HG03280 (cell line): ENCODE measurements around the gene FNDC1.
A peak's percentile ranks its signal among the peaks of the same experiment; 100 is the strongest.
"Not testable (repeated sequence)": the region's sequence is repeated elsewhere in the genome, so short reads cannot be mapped to it uniquely, and the experiment has no call there.

Experiments
- ATAC-seq: cut with Tn5 transposase; IDR thresholded peaks from one replicate; pipeline ENCODE4 v1.9.1; 2021; ENCODE audit warnings: mild to moderate bottlenecking, moderate library complexity; ENCODE audit not compliant: unreplicated experiment

Gene FNDC1

DNA sequence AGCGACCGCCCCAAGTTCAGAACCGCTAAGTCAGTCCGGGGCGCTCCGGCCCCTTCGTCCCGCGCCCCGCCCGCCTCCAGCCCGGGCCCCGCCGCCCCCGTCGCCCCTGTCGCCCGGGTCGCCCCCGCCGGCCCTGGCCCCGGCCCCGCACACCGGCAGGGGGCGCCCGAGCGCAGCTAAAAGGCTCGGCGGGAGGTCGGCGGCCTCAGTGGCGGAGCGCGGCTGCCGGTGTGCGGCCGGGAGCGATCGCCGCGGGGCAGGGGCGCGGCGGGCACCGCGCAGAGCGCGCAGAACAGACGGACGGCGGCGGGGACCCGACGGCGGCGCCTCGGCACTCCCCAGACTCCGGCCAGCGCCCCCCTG is at the start of gene FNDC1:
Gene FNDC1, plus strand, starts transcription at position 208 of the 363 bp plus-strand sequence. CDS start 197 bp downstream, outside the sequence.
- ATAC-seq = no peak

- no peak for ATAC-seq
Observed at GRCh38 chr6:159119791-159120190, 49.4 kb upstream of the FNDC1 start.

GRCh38 chr6:159121486-159121885 is 47.7 kb upstream of the FNDC1 start:
- no peak for ATAC-seq

GRCh38 chr6:159122453-159122852 is 46.7 kb upstream of the FNDC1 start:
- no peak for ATAC-seq

GRCh38 chr6:159123831-159124230 is 45.4 kb upstream of the FNDC1 start:
- not testable (repeated sequence) for ATAC-seq

DNA sequence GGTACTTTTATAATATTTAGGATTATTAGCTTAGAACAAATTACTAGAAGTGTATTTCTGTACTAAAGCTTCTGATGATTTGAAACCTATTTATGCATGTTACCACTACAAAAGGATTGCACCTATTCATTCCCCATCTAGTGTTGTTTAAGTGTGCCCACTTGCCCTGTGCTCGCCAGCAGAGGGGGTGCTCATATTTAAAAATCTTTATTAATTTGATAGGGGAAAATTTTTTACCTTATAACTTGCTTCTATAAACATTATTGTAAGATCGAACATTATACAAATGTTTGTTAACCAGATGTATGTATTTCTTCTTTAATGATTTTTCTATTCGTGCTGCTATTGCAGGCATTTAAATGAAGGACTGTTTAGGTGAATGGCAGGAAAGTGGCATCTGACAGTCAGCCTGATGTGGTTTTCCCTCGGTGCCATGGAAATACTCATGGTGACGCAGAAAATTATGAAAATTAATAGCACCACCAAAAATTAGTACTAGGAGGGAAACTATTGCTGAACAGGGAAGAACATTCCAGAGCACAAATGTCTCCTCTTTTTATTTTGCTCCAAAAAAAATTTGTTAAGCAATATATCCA is 44.1 kb upstream of the FNDC1 start:
- ATAC-seq = no peak

GRCh38 chr6:159125951-159126352 is 43.2 kb upstream of the FNDC1 start:
- ATAC-seq = no peak

GRCh38 chr6:159126590-159126989 is 42.6 kb upstream of the FNDC1 start:
- ATAC-seq = no peak

DNA sequence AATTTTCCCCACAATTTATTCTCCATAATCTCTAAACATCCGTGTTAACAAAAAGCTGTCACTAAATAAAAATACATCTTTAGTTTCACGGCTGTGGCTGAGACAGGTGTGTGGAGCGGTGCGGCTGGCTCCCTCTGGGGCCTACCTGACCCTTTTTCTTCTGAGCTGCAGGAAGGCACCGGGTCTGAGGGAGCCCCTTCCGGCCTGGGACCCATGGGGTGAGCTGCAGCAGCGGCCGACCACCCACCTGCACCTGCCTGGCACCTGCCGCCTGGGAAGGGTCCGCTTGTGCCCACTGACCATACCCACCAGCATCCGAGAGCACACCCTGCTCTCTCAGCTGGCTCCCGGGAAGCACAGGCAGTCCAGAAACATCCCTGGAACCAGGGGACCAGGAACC is 41.5 kb upstream of the FNDC1 start:
- no peak for ATAC-seq

GRCh38 chr6:159128978-159129377 is 40.2 kb upstream of the FNDC1 start:
- ATAC-seq = no peak

- ATAC-seq = no peak
Observed at GRCh38 chr6:159130846-159131245, 38.4 kb upstream of the FNDC1 start.

- no peak for ATAC-seq
Observed at GRCh38 chr6:159131709-159132108, 37.5 kb upstream of the FNDC1 start.

GRCh38 chr6:159132664-159133063 is 36.5 kb upstream of the FNDC1 start:
- ATAC-seq = no peak

- ATAC-seq = peak; percentile 83
Observed at GRCh38 chr6:159134701-159135364, 34.4 kb upstream of the FNDC1 start.

DNA sequence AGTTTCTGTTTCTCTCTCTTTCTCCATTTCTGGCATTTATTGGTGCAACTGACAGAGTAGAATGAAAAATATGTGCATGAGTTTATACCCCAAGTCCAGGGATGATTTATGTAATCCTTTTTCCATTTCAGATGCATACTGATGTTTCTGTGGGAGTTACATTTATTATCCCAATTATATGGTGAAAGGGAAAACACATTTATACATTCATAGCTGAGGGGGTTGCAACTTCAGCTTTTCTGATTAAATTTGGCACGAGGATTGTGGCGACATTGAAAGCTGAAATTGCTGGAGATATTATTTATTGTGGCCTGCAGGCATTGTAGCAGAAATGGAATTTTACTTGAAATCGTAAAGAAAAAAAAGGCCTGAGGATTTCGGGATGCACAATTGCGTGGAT is 31.5 kb upstream of the FNDC1 start:
- ATAC-seq = no peak

- no peak for ATAC-seq
Observed at GRCh38 chr6:159142531-159142930, 26.7 kb upstream of the FNDC1 start.

GRCh38 chr6:159148641-159149040 is 20.6 kb upstream of the FNDC1 start:
- ATAC-seq = no peak

DNA sequence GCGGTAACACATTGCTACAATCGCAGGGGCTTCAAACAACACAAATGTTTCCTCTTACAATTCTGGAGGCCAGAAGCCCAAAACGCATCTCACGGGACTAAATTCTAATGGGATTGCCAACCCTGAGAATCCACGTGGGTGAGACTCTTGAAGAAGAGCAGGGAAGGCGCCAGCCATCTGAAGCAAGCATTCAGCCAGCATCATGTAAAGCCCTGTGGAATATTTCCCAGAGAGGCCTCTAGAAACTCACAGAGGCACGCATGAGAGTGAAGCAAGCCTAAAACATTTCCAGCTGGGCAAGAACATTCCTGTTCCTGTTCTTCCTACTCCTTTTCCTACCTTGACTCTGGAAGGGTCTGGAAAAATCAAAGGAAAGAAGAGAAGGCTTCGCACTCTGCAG is 19.6 kb upstream of the FNDC1 start:
- no peak for ATAC-seq

DNA sequence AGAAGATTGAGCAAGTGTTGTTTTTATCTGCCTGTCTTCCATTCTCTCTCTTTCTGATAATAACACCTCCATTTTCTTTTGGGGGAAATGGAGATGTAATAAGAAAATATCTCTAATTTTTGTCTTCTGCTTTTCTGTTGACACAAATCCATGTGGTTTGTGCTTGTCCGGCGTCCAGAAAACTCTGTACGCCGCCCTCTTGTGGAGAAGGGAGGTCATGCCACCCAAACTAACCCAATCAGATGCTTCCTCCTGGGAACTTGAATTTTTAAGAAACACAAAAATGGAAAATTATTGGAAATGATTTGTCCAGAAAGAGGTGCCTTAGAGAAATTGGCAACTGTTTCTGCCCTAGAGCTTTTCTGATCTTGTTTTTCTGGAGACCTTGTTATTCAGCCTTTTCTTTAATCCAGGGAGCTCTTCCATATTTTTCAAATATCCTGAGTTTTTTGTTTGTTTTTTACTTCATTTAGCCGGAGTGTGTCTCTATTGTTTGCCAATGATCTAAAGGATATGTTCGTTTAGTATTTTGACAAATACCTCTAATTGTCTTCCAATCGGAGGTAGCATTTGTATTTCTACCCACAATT is 17.8 kb upstream of the FNDC1 start:
- ATAC-seq = no peak

- no peak for ATAC-seq
Observed at GRCh38 chr6:159152041-159152440, 17.2 kb upstream of the FNDC1 start.

DNA sequence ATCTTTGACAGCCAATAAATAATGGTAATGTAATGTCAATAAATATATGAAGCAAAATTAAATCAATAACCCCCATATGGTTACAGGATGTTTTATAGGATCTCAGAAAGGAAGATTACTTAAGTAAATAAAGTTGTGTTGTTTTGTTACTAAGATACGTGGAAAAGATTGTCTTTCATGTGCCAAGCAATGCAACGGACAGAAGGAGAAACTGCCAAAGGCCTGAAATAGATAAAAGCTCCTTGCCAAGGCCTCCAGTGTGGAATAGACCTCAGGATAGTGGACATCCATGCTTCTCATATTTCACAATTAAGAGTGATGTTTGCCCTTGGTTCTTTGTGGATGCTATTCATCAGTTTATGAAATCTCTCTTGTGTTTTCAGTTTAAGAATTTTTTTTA is 16.4 kb upstream of the FNDC1 start:
- no peak for ATAC-seq

- ATAC-seq = no peak
Observed at GRCh38 chr6:159155679-159156078, 13.5 kb upstream of the FNDC1 start.

GRCh38 chr6:159156089-159156488 is 13.1 kb upstream of the FNDC1 start:
- ATAC-seq = no peak
